ENCODE data around the gene GABBR2.
A peak's percentile ranks its signal among the peaks of the same experiment; 100 is the strongest.

GABBR2 gene

DNA sequence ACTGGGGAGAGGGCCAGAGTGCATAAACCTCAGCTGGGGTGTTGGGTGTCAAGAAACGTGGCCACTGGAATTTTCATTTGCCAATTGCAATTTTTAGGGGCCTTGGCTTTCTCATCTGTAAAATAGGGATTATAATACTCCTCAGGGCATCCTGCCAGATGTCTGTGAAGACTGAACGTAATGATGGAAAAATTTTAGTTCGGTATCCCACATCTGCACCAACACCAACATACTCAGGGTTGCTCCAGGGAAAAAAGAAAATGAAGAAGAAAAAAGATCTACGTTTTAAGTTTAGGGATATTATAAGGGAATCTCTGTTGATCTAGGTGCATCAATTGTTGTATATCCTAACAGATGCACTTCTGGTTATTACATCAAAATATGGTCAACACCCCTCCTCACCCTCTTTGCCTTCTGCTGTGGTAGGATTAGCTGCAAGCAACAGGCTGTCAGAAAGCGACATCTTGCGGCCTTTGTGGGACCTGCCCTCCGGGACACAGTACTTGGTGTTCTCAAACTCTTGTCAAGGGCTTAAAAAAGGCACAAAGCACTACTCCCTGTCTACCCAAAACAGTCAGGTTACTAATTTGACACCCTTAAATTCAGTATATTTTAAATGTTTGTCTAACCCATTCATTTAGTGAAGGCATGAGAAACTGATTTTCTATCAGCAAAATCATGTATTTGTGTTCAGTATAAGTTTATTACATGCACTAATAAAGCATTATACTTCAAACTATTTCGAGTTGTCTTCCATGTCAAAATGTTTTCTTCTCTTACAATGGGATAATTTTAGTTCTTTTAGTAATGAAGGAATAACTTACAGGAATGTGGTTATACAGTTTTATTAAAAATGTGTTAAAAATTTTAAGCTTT is 445.0 kb downstream of the GABBR2 start:
- no peak overlapping the region for H3K4me3 ChIP-seq (ENCODE audit: low read length)
- TF ChIP-seq ZNF274 (IDR thresholded peaks at IDR 0.05; ENCODE audit: low read depth, low read length), result no peak

DNA sequence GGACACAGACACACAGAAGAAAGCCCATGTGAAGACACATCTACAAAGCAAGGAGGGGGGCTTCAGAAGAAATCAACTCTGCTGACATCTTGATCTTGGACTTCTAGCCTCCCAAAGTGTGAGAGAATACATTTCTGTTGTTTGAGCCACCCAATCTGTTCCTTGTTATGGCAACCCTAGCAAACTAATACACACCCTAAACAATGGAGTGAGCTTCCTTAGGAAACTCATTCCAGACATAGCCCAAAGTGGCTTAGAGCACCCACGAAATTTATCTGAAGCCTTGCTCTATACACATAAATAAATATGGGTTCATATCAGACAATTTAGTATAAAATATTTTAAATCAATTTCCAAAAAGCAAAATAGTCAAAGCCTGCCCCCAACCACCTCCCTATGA is 445.7 kb downstream of the GABBR2 start:
- TF ChIP-seq ZNF274 (IDR thresholded peaks at IDR 0.05; ENCODE audit: low read depth, low read length), result no peak
- H3K4me3 ChIP-seq (ENCODE audit: low read length), result no peak overlapping the region

DNA sequence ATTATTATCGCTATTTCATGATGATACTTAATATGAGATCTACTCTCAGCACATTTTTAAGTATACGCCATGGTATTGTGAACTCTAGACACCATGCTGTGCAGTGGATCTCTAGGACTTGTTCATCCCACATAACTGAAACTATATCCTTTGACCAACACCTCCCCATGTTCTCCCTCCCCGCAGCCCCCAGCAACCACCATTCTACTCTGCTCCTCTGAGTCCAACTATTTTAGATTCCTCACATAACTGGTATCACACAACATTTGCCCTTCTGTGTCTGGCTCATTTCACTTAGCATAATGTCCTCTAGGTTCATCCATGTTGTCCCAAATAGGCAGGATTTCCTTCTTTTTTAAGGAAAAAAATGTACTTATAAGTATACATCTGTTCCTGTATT is 446.7 kb downstream of the GABBR2 start:
- TF ChIP-seq ZNF274 (IDR thresholded peaks at IDR 0.05; ENCODE audit: low read depth, low read length), result no peak
- no peak overlapping the region for H3K4me3 ChIP-seq (ENCODE audit: low read length)

DNA sequence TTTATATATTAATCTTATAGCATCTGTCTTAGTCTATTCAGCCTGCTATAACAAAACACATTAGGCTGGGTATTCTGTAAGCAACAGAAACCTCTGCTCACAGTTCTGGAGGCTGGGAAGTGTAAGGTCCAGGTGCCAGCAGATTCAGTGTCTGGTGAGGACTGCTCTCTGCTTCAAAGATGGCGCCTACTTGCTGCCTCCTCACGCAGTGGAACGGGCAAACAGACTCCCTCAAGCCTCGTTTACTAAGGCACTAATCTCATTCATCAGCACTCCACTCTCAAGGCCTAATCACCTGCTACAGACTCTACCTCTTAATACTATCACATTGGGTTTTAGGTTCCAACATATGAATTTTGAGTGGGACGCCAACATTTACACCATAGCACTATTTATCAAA is 448.1 kb downstream of the GABBR2 start:
- TF ChIP-seq ZNF274 (IDR thresholded peaks at IDR 0.05; ENCODE audit: low read depth, low read length), result no peak
- H3K4me3 ChIP-seq (ENCODE audit: low read length), result no peak overlapping the region

DNA sequence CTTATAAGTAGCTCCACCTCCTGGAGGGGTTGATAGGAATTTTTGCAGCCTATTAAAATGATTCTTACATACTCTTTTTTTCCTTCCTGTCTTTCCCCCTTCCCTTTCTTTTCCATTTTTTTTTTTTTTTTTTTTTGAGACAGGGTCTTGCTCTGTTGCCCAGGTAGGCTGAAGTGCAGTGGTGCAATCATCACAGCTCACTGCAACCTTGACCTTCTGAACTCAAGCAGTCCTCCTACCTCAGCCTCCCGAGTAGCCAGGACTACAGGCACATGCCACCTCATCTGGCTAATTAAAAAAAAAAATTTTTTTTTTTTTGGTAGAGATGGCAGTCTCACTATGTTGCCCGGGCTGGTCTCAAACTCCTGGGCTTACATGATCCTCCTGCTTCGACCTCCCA is 448.9 kb downstream of the GABBR2 start:
- H3K4me3 ChIP-seq (ENCODE audit: low read length), result no peak overlapping the region
- TF ChIP-seq ZNF274 (IDR thresholded peaks at IDR 0.05; ENCODE audit: low read depth, low read length), result no peak

DNA sequence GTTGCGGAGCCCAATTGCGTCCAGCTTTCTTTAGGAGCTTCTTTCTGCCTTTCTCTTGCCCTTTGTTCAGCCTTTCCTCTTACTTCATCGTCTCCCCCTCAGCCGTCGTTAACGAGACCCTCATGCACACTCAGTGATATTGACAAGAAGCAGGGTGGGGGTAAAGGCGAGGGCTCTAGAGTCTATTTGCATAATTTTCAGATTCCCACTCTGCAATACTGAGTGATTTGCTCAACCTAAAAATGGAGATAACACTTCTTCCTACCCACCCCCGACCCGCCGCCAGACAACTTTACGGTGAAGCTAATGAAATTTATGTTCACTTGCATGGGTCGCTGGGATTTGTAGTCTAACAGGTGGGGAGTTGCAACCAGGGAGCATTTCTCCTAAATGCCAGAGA is 452.0 kb downstream of the GABBR2 start:
- no peak for TF ChIP-seq ZNF274 (IDR thresholded peaks at IDR 0.05; ENCODE audit: low read depth, low read length)
- H3K4me3 ChIP-seq (ENCODE audit: low read length), result peak overlapping the region; percentile 75

DNA sequence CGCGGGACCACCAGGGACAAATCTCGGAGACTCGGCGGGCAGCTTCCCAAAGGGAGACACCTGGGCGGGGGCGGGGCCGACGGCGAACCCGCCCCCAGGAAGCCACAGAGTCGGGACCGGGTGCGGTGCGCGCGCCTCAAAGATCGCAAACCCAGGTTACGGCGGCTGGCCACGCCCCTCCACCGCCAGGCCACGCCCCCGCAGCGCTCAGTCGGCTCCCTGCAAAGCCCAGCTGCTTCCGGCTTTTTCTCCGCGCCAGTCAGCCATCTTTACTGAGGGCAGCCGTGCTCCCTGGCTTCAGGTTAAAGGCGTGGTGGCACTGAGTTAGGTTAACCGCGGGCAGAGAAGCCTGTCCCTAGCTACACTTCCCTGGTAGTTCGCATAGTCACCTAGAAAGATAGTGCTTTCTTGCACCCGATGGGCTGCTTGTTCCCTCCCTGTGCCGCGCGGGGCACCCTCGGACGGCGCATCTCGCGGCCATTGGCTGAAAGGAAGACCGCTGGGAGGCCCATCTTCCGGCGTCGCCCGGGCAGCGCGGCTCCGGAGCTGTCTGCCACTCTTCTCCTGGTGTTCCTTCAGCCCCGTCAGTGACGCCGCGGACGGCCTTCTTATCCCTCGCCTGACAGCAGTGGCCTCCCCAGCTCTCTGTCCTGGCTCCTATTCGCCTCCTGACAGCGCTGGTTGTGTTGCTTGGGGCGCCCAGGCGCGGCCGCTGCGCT is 453.0 kb downstream of the GABBR2 start, which contains the start of gene TBC1D2:
TBC1D2 (minus strand) TSS at position 72 of the 719 bp plus-strand sequence. CDS start 108 bp downstream, outside the sequence.
- TF ChIP-seq ZNF274 (IDR thresholded peaks at IDR 0.05; ENCODE audit: low read depth, low read length), result no peak

DNA sequence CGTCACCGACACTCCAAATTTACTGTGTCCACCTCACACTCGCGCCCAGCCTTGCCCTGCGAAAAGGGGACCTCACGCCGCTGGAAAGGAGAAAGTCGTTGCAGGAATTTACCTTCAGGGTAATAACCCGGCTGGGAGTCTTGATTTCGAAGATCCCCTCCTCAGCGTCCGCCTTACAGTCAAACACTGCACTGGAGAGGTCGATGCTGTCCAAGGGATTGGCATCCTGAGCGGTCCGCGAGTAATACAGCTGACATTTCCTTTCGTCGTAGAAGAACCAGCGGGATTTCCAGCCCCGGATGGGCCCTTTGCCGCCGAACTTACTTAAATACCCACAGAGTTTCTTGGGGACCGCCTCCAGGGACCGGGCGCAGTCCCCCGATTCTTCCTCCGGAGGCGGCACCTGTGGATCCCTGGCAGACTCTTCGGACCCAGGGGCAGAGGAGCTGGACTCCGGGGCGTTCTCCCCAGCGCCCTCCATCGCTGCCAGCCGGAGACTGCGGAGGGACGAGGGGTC is 453.6 kb downstream of the GABBR2 start:
- TF ChIP-seq ZNF274 (IDR thresholded peaks at IDR 0.05; ENCODE audit: low read depth, low read length), result no peak
- peak overlapping the region; percentile 75 for H3K4me3 ChIP-seq (ENCODE audit: low read length)

More for the DNA sequence above, 453.0 kb downstream of the GABBR2 start, which contains the start of gene TBC1D2:
- peak within 1 kb of the TSS; percentile 75 for H3K4me3 ChIP-seq (ENCODE audit: low read length)

DNA sequence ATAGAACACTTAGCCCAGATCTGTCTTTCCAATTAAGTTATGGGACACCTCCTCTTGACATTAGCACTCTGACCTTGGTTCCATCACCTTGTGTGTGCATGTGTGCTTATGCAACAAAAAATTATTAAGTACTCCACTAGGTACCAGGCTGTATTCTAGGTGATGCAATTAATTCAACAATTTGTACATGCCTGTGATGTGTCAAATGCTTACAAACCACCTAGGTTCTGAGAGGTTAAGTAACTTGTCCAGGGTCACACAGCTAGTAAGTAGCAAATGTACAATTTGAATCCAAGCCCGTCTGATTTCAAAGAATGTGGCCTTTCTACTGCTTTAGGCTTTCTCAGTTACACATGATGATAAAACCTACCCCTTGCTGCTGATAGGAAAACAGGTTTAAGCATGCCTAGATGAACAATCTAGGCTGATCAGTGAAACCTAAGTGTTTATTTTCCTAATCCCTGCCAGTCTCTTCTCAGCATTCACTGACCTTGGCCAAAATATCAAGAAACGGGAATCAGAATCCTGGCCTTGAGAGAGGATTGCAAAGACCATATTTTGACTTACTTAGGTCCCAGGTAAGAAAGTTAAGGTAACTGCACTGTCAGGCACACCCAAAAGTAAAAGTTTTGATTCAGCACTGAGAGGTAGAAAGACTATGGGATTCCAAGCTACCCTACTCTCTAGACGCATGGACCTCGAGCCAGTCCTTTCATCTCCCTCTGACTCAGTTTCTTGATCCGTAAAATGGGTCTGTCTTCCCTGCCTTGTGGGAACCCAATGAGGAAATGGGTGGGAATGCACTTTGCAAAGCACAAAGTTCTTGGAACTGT is 454.3 kb downstream of the GABBR2 start:
- TF ChIP-seq ZNF274 (IDR thresholded peaks at IDR 0.05; ENCODE audit: low read depth, low read length), result no peak

DNA sequence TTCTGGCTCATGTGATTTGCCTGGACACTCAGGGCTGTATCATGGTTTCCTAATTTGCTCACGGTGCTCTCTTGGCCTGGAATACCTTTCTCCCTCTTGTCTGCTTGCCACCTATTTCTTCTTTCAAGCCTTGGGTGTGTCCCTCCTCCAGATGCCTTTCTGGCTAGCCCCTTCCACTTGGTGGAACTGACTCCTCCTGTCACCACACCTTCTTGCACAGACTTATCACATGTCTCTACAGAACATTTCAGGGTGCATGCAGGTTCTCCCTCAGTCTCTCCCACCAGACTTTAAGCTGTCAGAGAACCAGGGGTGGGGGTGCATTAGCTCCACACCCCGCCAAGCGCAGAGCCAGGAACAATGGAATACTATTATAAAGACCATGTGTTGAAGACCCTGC is 455.2 kb downstream of the GABBR2 start:
- TF ChIP-seq ZNF274 (IDR thresholded peaks at IDR 0.05; ENCODE audit: low read depth, low read length), result no peak
- no peak overlapping the region for H3K4me3 ChIP-seq (ENCODE audit: low read length)

More for the DNA sequence above, 454.3 kb downstream of the GABBR2 start:
- peak overlapping the region; percentile 75; the same call in 1 of the 2 replicates for H3K4me3 ChIP-seq (ENCODE audit: low read length)

DNA sequence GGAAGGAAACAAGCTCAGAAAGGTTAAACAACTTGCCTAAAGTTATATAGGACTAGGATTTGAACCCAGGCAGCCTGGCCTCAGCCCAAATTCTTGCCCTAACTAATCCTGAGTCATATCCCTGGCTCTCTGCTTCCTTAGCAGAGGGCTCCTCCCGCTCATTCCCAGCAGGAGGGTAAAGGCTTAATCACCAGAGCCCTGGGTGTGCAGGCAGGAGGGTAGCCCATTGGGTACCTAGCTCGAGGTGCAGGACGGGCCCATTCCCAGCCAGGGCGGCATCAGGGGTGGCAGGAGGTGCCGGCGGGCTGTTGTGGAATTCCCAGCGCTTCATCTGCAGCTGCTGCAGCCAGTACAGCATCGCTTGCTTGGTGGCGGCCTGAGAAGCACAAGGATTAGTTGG is 457.2 kb downstream of the GABBR2 start:
- no peak overlapping the region for H3K4me3 ChIP-seq (ENCODE audit: low read length)
- no peak for TF ChIP-seq ZNF274 (IDR thresholded peaks at IDR 0.05; ENCODE audit: low read depth, low read length)

DNA sequence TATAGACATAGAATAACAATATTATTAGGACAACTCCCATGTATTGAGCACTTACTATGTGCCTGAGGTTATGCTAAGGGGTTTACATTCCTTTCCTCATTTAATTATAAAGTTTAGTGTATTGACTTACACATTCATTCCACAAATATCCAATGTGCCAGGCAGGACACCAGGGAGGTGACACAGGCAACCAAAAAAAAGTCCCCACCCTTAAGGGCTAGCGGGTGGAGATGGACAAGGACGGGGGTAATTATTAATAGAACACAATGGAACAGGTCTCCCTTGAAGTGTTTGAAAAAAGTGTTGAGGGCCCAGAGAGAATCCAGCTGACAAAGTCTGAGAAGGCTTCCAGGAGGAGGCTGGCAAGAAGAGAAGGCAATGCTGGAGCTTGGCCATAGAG is 459.0 kb downstream of the GABBR2 start:
- TF ChIP-seq ZNF274 (IDR thresholded peaks at IDR 0.05; ENCODE audit: low read depth, low read length), result no peak
- no peak overlapping the region for H3K4me3 ChIP-seq (ENCODE audit: low read length)

DNA sequence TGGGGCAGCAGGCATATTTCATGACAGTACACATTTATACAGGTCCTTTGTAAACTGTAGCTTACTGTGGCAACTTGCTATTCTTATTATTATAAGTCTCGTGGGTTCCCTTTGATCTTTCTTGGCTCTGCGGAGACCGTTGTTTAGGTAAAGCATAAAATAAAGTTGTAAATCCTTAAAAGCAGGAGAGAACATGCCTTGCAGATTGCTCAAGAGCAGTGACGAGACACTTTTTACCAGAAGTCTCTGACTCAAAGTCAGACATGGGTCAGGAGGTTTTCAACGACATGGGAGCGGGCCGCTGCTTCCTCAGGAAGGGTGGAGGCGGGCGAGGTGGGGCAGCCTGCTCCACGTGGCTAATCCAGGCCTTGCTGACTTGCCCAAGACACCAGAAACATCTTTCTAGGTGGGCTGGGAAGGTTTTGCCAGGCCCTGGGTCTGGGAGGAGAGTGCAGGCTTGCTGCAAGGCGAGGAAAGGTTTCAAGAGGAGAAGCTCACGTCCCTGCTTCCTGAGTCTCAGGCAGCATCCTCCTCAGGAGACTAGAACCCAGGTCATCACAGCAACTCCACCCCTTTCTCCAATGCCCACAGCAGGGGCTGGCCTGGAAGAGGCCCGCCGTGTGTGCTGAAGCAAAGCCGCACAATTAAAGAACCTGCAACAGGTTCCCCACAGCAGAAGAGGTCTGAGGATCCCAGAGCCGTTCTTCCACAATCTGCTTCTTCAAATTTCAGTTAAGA is 459.8 kb downstream of the GABBR2 start:
- H3K4me3 ChIP-seq (ENCODE audit: low read length), result no peak overlapping the region
- no peak for TF ChIP-seq ZNF274 (IDR thresholded peaks at IDR 0.05; ENCODE audit: low read depth, low read length)
